GM23248 (cell line): ENCODE results near the gene ATP8B3.

Experiments used
- EZH2 ChIP-seq: fragments of 200-600 bp; sonication (generic); IDR thresholded peaks from 2 replicates; pipeline ENCODE4 v1.6.1; 2018; ENCODE audit warnings: antibody characterized with exemption, mild to moderate bottlenecking; ENCODE audit not compliant: insufficient read depth, poor library complexity, severe bottlenecking
- EZH2phosphoT487 ChIP-seq: fragments of 200-600 bp; sonication (generic); IDR thresholded peaks from 2 replicates; pipeline ENCODE4 v1.6.1; 2018; ENCODE audit warnings: antibody characterized with exemption, moderate library complexity, mild to moderate bottlenecking, low read depth; ENCODE audit not compliant: insufficient read depth

GRCh38 chr19:1736927-1737326 lies 75.1 kb downstream of the ATP8B3 start:
- TF ChIP-seq EZH2 (no peak), EZH2phosphoT487 (no peak)
